Hematopoietic multipotent progenitor cell treated with erythropoietin and hydrocortisone succinate and interleukin-3 and kit ligand, for 17 days (in vitro differentiated cells): ENCODE data around the gene TNS3.

Source experiments
- DNase-seq: peaks from one replicate; pipeline ENCODE4 v3.0.0-alpha.2; 2015; ENCODE audit warnings: low spot score

TNS3 gene

DNA sequence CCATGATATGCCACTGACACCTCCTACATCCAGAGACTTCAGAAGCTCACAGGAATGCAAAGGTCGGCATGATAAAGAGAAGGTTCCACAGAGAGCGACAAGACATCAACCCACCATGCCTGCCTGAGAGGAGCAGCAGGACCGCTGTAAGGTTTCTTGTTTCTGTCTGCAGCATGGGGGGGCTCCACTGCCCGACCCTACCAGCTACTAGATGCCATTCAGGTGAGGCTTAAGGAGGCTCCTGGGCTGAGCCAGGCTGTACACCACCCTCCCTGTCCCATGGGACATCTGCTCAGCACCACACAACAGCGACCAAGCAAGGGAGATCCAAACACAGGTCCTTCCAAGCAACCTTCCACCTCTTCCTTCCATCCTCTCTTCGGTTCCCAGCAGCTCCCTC, 234.6 kb downstream of the TNS3 start:
- DNase-seq: no peak

GRCh38 chr7:47346377-47346914, 235.5 kb downstream of the TNS3 start:
- no peak for DNase-seq

- no peak for DNase-seq
Measured at GRCh38 chr7:47345857-47346298, 236.0 kb downstream of the TNS3 start.

GRCh38 chr7:47344171-47344955, 237.5 kb downstream of the TNS3 start:
- DNase-seq: no peak

- DNase-seq: no peak
Measured at GRCh38 chr7:47343061-47343455, 238.9 kb downstream of the TNS3 start.

- peak; percentile 89 for DNase-seq
Measured at GRCh38 chr7:47342296-47343060, 239.4 kb downstream of the TNS3 start.

GRCh38 chr7:47340517-47340916, 241.4 kb downstream of the TNS3 start:
- no peak for DNase-seq

DNA sequence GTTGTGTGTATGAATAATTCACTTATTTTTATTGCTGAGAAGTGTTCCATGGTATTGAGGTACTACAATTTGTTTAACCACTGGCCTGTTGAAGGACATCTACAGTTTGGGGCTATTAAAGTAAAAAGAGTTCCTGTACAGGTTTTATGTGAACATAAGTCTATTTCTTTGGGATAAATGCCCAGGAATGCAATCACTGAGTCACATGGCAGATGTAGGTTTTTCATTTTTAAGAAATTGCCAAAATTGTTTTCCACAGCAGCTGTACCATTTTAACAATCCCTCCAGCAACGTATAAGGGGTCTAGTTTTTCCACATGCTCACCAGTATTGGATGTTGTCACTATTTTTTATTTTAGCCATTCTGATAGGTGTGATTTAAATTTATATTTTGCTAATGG, 243.9 kb downstream of the TNS3 start:
- DNase-seq: no peak

DNA sequence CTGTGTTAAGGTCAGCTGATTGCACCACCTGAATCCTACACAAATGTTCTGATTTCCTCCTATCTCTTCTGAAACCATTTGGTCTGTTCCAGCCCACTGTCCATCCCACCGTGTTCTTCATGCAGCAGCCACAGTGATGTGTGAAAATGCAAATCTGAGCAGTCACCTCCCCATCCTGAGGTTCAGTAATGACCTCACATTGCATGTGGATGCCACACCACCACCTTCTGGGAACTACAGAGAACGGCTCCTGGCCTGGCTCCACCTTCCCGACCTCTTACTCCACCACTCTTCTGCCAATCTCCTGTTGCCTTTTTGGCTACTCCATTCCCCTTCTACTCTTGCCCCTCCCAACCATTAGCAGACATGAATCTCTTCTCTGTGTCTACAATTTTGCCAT, 244.4 kb downstream of the TNS3 start:
- DNase-seq: peak; percentile 42

- no peak for DNase-seq
Measured at GRCh38 chr7:47336472-47337425, 245.2 kb downstream of the TNS3 start.

- no peak for DNase-seq
Measured at GRCh38 chr7:47335557-47336471, 246.1 kb downstream of the TNS3 start.

DNA sequence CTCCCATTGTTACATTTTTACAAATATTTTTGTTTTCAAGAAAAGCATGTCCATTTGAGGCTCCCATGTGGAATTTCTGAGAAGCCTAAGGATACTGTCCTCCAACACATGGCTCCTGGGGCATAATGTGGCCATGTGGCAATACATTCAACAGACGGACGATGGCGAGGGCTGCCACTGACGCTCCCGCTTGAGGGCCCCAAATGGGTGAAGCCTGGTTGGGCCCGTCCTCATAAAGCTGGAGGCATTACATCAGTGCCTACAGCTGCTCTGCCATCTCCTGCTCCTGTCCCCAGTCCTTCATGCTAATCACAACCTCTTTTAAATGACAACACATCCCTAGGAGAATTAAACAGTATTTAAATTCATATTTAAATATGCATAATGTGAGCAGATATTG, 246.8 kb downstream of the TNS3 start:
- no peak for DNase-seq

- no peak for DNase-seq
Measured at GRCh38 chr7:47333959-47334358, 248.0 kb downstream of the TNS3 start.

- DNase-seq: no peak
Measured at GRCh38 chr7:47333554-47333887, 248.4 kb downstream of the TNS3 start.

DNA sequence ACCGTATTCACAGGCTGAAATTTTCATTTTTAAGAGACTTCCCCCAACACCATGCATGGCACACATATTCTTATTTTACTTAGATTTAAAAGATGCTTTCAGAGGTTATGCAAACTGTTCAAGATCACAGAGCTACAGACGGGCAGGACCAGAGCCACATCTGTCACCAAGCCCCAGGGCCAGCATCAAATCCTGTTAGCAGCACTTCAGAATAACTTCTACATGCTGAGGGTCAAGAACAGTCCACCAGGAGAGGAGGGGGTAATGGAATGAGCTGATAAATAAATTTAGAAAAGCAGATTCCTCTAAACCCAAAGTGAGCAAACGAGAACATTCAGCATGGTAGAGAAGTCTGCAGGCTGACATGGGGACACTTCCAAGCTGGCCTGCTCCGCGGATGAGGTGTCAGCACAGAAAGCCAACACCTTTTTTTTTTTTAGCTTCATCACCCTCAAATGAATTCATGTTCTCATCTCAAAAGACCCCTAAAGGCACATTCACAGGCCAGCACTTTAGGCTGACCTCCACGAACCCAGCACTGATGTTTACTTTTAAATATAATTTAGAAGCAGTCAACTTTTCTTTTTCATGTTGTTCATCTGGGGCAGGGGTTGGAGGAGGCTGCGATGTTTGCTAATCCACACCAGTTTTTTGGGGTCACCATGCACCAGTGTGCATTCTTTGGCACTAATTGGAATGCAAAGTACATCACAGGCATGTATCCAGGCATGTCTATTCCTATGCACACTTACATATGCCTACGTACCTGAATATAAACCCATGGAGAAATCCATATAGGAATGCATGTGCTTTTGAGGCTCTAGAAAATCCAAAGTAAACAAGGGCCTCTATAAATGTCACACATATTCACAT, 249.0 kb downstream of the TNS3 start:
- DNase-seq: no peak

DNA sequence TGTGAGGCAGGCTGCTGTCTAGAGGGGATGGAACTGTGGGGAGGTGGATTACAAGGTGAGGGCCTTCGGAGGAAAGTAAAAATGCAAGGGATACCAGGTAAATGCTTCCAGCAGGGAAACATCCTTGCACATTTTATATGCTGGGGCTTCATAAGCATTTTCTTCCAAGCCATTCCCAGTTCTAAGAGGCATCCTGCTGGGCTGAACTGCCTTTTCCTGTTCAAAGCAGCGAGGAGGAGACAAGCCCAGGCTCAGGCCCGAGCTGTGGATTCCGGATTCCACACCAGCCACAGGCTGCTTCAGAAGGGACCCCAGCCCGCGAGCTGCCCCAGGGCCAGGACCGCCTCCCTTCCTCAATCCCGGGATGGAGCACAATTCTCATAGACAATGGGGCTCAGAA, 249.7 kb downstream of the TNS3 start:
- DNase-seq: no peak

DNA sequence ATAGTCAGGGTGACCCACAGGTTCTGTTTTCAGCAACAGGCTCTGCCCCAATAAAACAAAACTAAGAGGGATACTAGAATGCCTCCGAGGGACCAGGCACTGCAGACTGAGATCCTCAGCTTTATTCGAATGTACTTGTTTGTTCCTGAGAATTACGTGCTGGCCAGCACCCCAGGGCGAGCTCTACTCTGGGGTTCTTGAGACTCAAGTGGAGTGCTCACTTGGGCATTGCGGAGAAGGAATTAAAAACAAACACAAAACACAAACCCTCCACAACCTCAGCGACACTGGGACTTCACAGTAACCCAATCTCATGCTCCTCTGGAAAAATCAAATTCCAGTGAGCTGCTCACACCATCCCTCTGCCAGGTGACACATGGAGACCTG, 250.7 kb downstream of the TNS3 start:
- no peak for DNase-seq

DNA sequence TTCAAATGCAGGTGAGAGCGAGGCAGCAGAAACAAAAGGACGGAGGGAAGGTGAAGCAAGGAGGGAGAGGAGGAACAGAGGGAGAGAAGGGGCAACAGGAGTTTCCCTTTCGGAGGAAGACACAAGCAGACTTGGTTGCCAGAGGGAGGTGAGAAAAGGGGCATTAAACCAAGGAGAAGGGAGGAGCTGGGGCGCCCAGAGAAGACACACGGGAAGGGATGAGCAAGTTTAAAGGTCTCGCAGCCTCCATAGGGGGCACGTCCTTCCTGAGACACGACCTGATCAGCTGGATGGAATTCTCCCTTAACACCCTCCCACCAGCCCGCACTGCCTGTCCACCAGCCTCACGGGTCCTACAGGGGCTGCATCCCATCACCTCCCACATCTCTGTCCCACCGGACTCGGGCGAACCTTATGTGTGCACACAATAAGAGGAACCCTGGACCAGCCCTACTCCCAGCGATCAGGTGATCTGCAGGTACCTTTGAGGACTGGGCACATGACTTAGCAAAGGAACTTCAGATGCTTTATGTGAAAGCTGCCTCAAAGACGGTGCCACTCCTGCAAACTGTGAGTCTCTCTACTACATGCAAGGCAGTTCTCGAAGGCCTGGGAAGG, 251.2 kb downstream of the TNS3 start:
- DNase-seq: no peak

- DNase-seq: no peak
Measured at GRCh38 chr7:47330026-47330425, 251.9 kb downstream of the TNS3 start.
